ENCODE results near the gene UBAP1L. TPM values are rescaled to one million over a fixed set of nuclear protein-coding genes. Genes with fewer than 3 reads are reported as not detected.

UBAP1L gene
- total RNA-seq, 1 donor from 2014 or later, result 1.8 TPM

GRCh38 chr15:65062061-65062460 is 52.9 kb downstream of the UBAP1L start:
- no peaks in the 10 kb centered on the region for H3K79me2 ChIP-seq (ENCODE audit: insufficient read depth, low read length)
- H3K9me3 ChIP-seq (ENCODE audit: insufficient read depth, low read depth, low read length), result peaks cover 2% of the 10 kb centered on the region
- H2AFZ ChIP-seq (ENCODE audit: low read depth, low read length), result no peak overlapping the region
- no peak overlapping the region for H3K27ac Mint-ChIP-seq (ENCODE audit: unreplicated experiment)
- H3K4me3 ChIP-seq (ENCODE audit: insufficient read depth, low read depth, low read length), result no peak overlapping the region
- H3K9me3 Mint-ChIP-seq (ENCODE audit: unreplicated experiment), result peaks cover 5% of the 10 kb centered on the region
- H3K36me3 ChIP-seq (ENCODE audit: insufficient read depth, low read length), result no peaks in the 10 kb centered on the region
- H3K4me2 ChIP-seq (ENCODE audit: low read length), result no peak overlapping the region
- no peak overlapping the region for H3K4me3 Mint-ChIP-seq (ENCODE audit: unreplicated experiment)
- H3K27me3 Mint-ChIP-seq (ENCODE audit: low read depth, unreplicated experiment), result peaks cover 26% of the 10 kb centered on the region
- H4K20me1 ChIP-seq (ENCODE audit: insufficient read depth, low read length), result no peaks in the 10 kb centered on the region
- FAIRE-seq (no peak), DNase-seq (ENCODE audit: low read depth) (no peak)
- peaks cover 6% of the 10 kb centered on the region for H3K4me1 ChIP-seq (ENCODE audit: insufficient read depth, low read length)
- peaks cover 32% of the 10 kb centered on the region for H3K4me1 Mint-ChIP-seq (ENCODE audit: low read depth, unreplicated experiment)
- H3K27ac ChIP-seq (ENCODE audit: low read depth, low read length), result no peak overlapping the region
- peaks cover 2% of the 10 kb centered on the region for H3K36me3 Mint-ChIP-seq (ENCODE audit: low read depth, unreplicated experiment)
- TF ChIP-seq CTCF (IDR thresholded peaks at IDR 0.05; ENCODE audit: insufficient read depth, low read depth, low read length) (no peak), EZH2 (IDR thresholded peaks at IDR 0.05; ENCODE audit: insufficient read depth, low read length) (no peak)
- H3K27me3 ChIP-seq (ENCODE audit: insufficient read depth, low read length), result peaks cover 65% of the 10 kb centered on the region
- H3K9ac ChIP-seq (ENCODE audit: low read length), result no peak overlapping the region

- no peak overlapping the region for H3K4me3 Mint-ChIP-seq (ENCODE audit: unreplicated experiment)
- H3K36me3 Mint-ChIP-seq (ENCODE audit: low read depth, unreplicated experiment), result peaks cover 2% of the 10 kb centered on the region
- H3K27me3 Mint-ChIP-seq (ENCODE audit: low read depth, unreplicated experiment), result peaks cover 22% of the 10 kb centered on the region
- Histone ChIP-seq H3K4me3 (ENCODE audit: insufficient read depth, low read depth, low read length) (no peak overlapping the region), H3K36me3 (ENCODE audit: insufficient read depth, low read length) (no peaks in the 10 kb centered on the region), H3K4me2 (ENCODE audit: low read length) (no peak overlapping the region), H3K9me3 (ENCODE audit: insufficient read depth, low read depth, low read length) (peaks cover 2% of the 10 kb centered on the region), H3K9ac (ENCODE audit: low read length) (no peak overlapping the region), H3K27ac (ENCODE audit: low read depth, low read length) (no peak overlapping the region), H3K79me2 (ENCODE audit: insufficient read depth, low read length) (no peaks in the 10 kb centered on the region), H3K4me1 (ENCODE audit: insufficient read depth, low read length) (peaks cover 8% of the 10 kb centered on the region), H4K20me1 (ENCODE audit: insufficient read depth, low read length) (no peaks in the 10 kb centered on the region), H3K27me3 (ENCODE audit: insufficient read depth, low read length) (peaks cover 54% of the 10 kb centered on the region), H2AFZ (ENCODE audit: low read depth, low read length) (no peak overlapping the region)
- no peak overlapping the region for H3K27ac Mint-ChIP-seq (ENCODE audit: unreplicated experiment)
- H3K4me1 Mint-ChIP-seq (ENCODE audit: low read depth, unreplicated experiment), result peaks cover 30% of the 10 kb centered on the region
- TF ChIP-seq CTCF (IDR thresholded peaks at IDR 0.05; ENCODE audit: insufficient read depth, low read depth, low read length) (no peak), EZH2 (IDR thresholded peaks at IDR 0.05; ENCODE audit: insufficient read depth, low read length) (no peak)
- peaks cover 5% of the 10 kb centered on the region for H3K9me3 Mint-ChIP-seq (ENCODE audit: unreplicated experiment)
- FAIRE-seq (no peak), DNase-seq (ENCODE audit: low read depth) (no peak)
Measured at GRCh38 chr15:65060641-65061397, 54.2 kb downstream of the UBAP1L start.

All from astrocyte (in vitro differentiated cells and primary cell).